ENCODE measurements around the gene CYFIP2.
A peak's percentile ranks its signal among the peaks of the same experiment; 100 is the strongest.

CYFIP2 gene

GRCh38 chr5:157300564-157300963 is 34.6 kb downstream of the CYFIP2 start:
- Histone ChIP-seq H3K27me3 (ENCODE audit: insufficient read depth, low read depth, severe bottlenecking) (no peaks in the 10 kb centered on the region), H3K27ac (no peak overlapping the region), H3K4me3 (ENCODE audit: low read depth, low read length) (no peak overlapping the region), H3K9me3 (ENCODE audit: severe bottlenecking) (no peaks in the 10 kb centered on the region), H3K36me3 (peaks cover 58% of the 10 kb centered on the region)
- DNase-seq: no peak
- TF ChIP-seq CTCF (IDR thresholded peaks at IDR 0.05; ENCODE audit: low read depth, low read length): no peak

GRCh38 chr5:157301066-157301465 is 35.1 kb downstream of the CYFIP2 start:
- Histone ChIP-seq H3K9me3 (ENCODE audit: severe bottlenecking) (no peaks in the 10 kb centered on the region), H3K27ac (no peak overlapping the region), H3K36me3 (peaks cover 53% of the 10 kb centered on the region), H3K27me3 (ENCODE audit: insufficient read depth, low read depth, severe bottlenecking) (no peaks in the 10 kb centered on the region), H3K4me3 (ENCODE audit: low read depth, low read length) (no peak overlapping the region)
- TF ChIP-seq CTCF (IDR thresholded peaks at IDR 0.05; ENCODE audit: low read depth, low read length): no peak
- DNase-seq: no peak

- H3K27ac ChIP-seq: no peak overlapping the region
- DNase-seq: no peak
- TF ChIP-seq CTCF (IDR thresholded peaks at IDR 0.05; ENCODE audit: low read depth, low read length): no peak
- H3K27me3 ChIP-seq (ENCODE audit: insufficient read depth, low read depth, severe bottlenecking): no peaks in the 10 kb centered on the region
- no peak overlapping the region for H3K4me3 ChIP-seq (ENCODE audit: low read depth, low read length)
- no peaks in the 10 kb centered on the region for H3K9me3 ChIP-seq (ENCODE audit: severe bottlenecking)
- H3K36me3 ChIP-seq: peaks cover 48% of the 10 kb centered on the region
Measured at GRCh38 chr5:157303023-157303422, 37.1 kb downstream of the CYFIP2 start.

- Histone ChIP-seq H3K27me3 (ENCODE audit: insufficient read depth, low read depth, severe bottlenecking) (no peaks in the 10 kb centered on the region), H3K36me3 (peaks cover 44% of the 10 kb centered on the region), H3K4me3 (ENCODE audit: low read depth, low read length) (no peak overlapping the region), H3K9me3 (ENCODE audit: severe bottlenecking) (no peaks in the 10 kb centered on the region), H3K27ac (no peak overlapping the region)
- peak; percentile 63 for TF ChIP-seq CTCF (IDR thresholded peaks at IDR 0.05; ENCODE audit: low read depth, low read length)
- peak; percentile 32 for DNase-seq
Measured at GRCh38 chr5:157303667-157304327, 37.9 kb downstream of the CYFIP2 start.

GRCh38 chr5:157306081-157306480 is 40.2 kb downstream of the CYFIP2 start:
- no peak for DNase-seq
- no peak overlapping the region for H3K4me3 ChIP-seq (ENCODE audit: low read depth, low read length)
- peaks cover 36% of the 10 kb centered on the region for H3K36me3 ChIP-seq
- H3K27me3 ChIP-seq (ENCODE audit: insufficient read depth, low read depth, severe bottlenecking): no peaks in the 10 kb centered on the region
- no peak for TF ChIP-seq CTCF (IDR thresholded peaks at IDR 0.05; ENCODE audit: low read depth, low read length)
- H3K9me3 ChIP-seq (ENCODE audit: severe bottlenecking): no peaks in the 10 kb centered on the region
- H3K27ac ChIP-seq: no peak overlapping the region
